Measurements from ENCODE around the gene RNF207. TPM values are rescaled to one million over a fixed set of nuclear protein-coding genes. Genes with fewer than 3 reads are reported as not detected.
A peak's percentile ranks its signal among the peaks of the same experiment; 100 is the strongest.

The RNF207 gene, protein sequence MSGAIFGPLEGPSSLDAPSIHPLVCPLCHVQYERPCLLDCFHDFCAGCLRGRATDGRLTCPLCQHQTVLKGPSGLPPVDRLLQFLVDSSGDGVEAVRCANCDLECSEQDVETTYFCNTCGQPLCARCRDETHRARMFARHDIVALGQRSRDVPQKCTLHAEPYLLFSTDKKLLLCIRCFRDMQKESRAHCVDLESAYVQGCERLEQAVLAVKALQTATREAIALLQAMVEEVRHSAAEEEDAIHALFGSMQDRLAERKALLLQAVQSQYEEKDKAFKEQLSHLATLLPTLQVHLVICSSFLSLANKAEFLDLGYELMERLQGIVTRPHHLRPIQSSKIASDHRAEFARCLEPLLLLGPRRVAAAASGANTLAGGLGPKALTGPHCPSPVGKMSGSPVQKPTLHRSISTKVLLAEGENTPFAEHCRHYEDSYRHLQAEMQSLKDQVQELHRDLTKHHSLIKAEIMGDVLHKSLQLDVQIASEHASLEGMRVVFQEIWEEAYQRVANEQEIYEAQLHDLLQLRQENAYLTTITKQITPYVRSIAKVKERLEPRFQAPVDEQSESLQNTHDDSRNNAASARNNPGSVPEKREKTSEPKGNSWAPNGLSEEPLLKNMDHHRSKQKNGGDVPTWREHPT
- 10 to 100 TPM in 2 of 3 donors, 1 to 10 TPM in 1; 2.7 to 32.4 (median 29.9) TPM for total RNA-seq

DNA sequence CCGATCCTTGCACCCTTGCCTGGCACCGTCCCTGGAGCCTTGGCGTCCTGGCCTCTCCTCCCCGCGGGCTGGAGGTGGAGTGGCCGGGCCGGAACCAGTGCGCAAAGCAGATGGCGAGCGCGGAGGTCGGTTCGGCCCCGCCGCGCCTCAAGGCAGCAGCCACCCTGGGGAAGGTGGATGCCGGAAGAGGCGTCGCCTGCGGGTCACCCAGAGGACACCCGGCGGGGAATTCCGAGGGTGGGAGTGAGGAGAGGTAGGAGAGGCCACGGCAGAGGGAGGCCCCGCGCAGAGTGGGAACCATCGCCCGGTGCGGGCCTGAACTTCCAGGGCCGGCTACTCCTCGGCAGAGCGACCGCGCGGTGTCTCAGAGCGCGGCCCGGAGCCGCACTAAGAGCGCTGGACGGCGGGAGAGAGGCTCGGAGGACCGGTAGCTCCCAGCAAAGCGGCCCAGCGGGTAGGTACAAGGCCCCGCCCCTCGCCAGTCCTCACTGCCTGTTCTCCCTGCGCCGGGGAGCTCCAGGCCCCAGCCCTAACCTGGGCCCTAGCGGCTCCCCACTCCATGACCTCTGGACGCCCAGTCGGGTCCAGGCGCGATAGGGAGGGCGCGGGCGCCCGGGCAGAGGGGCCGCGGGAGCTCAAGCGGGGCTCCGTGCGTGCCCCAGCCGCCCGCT, at the start of gene RNF207:
RNF207 (plus strand) TSS at position 271 of the 671 bp plus-strand sequence. CDS start 417 bp downstream, outside the sequence.
- intact Hi-C loops (cut with DNase I; ENCODE audit: low total_unique reads), result no loop called here
- Histone ChIP-seq H3K9me3 (no peaks in the 10 kb centered on the region), H3K36me3 (no peaks in the 10 kb centered on the region), H3K4me3 (peak within 1 kb of the TSS; percentile 40 to 82 (median 66)), H3K4me1 (peaks cover 3% of the 10 kb centered on the region in 2 donors), H3K27me3 (no peaks in the 10 kb centered on the region), H3K27ac (peak within 1 kb of the TSS; percentile 58 to 75)
- DNase-seq (ENCODE audit: low spot score in 2 of 2), result no peak
- TF ChIP-seq POLR2AphosphoS5 (IDR thresholded peaks at IDR 0.05), result peak in 2 of 3 donors; percentile 27 to 34
- TF ChIP-seq, protein P1, sequence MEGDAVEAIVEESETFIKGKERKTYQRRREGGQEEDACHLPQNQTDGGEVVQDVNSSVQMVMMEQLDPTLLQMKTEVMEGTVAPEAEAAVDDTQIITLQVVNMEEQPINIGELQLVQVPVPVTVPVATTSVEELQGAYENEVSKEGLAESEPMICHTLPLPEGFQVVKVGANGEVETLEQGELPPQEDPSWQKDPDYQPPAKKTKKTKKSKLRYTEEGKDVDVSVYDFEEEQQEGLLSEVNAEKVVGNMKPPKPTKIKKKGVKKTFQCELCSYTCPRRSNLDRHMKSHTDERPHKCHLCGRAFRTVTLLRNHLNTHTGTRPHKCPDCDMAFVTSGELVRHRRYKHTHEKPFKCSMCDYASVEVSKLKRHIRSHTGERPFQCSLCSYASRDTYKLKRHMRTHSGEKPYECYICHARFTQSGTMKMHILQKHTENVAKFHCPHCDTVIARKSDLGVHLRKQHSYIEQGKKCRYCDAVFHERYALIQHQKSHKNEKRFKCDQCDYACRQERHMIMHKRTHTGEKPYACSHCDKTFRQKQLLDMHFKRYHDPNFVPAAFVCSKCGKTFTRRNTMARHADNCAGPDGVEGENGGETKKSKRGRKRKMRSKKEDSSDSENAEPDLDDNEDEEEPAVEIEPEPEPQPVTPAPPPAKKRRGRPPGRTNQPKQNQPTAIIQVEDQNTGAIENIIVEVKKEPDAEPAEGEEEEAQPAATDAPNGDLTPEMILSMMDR (IDR thresholded peaks at IDR 0.05), result no peak

GRCh38 chr1:6157132-6157527, 48.8 kb upstream of the RNF207 start:
- no peak for DNase-seq (ENCODE audit: low spot score in 2 of 2)
- Histone ChIP-seq H3K27me3 (peaks cover 0 to 21% of the 10 kb centered on the region in 2 donors), H3K4me1 (peaks cover 0 to 7% of the 10 kb centered on the region in 2 donors), H3K4me3 (no peak overlapping the region), H3K27ac (peak overlapping the region in 1 of 2 donors; percentile 48), H3K36me3 (no peaks in the 10 kb centered on the region), H3K9me3 (no peaks in the 10 kb centered on the region)
- intact Hi-C loops (cut with DNase I; ENCODE audit: low total_unique reads), result no loop called here
- TF ChIP-seq POLR2AphosphoS5 (IDR thresholded peaks at IDR 0.05) (no peak), POLR2A (IDR thresholded peaks at IDR 0.05) (no peak)
- TF ChIP-seq, protein P1 (IDR thresholded peaks at IDR 0.05), result no peak

GRCh38 chr1:6157528-6158174, 48.3 kb upstream of the RNF207 start:
- DNase-seq (ENCODE audit: low spot score in 2 of 2), result peak in 1 of 2 donors; percentile 57
- no peaks in the 10 kb centered on the region for H3K36me3 ChIP-seq
- intact Hi-C loops (cut with DNase I; ENCODE audit: low total_unique reads), result no loop called here
- H3K4me1 ChIP-seq, result peaks cover 0 to 7% of the 10 kb centered on the region in 2 donors
- TF ChIP-seq POLR2A (IDR thresholded peaks at IDR 0.05) (no peak), POLR2AphosphoS5 (IDR thresholded peaks at IDR 0.05) (no peak)
- TF ChIP-seq, protein P1 (IDR thresholded peaks at IDR 0.05), result no peak
- H3K4me3 ChIP-seq, result no peak overlapping the region
- no peaks in the 10 kb centered on the region for H3K9me3 ChIP-seq
- H3K27ac ChIP-seq, result peak overlapping the region in 1 of 2 donors; percentile 48
- peaks cover 0 to 26% of the 10 kb centered on the region in 2 donors for H3K27me3 ChIP-seq

DNA sequence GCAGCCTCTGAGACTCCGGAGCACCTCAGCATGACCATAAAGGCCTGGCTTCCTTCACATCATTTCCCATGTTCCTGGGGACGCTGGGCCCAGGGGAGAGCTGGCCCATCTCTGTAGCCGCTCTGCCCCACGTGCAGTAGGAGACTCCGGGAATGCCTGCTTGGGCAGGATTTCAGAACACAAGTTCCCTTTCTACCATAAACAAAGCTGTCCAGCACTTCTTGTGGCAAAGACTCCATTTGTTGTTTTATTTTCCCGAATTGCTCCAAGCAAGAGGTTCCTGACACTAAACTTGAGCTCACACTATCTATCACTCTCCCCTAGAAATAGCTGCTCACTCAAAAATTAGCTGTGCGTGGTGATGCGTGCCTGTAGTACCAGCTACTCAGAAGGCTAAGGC, 47.7 kb upstream of the RNF207 start:
- H3K9me3 ChIP-seq, result no peaks in the 10 kb centered on the region
- TF ChIP-seq POLR2AphosphoS5 (IDR thresholded peaks at IDR 0.05) (no peak), POLR2A (IDR thresholded peaks at IDR 0.05) (no peak)
- TF ChIP-seq, protein P1 (IDR thresholded peaks at IDR 0.05), result no peak
- intact Hi-C loops (cut with DNase I; ENCODE audit: low total_unique reads), result no loop called here
- no peak for DNase-seq (ENCODE audit: low spot score in 2 of 2)
- H3K36me3 ChIP-seq, result no peaks in the 10 kb centered on the region
- H3K4me1 ChIP-seq, result peaks cover 0 to 7% of the 10 kb centered on the region in 2 donors
- no peak overlapping the region for H3K27ac ChIP-seq
- peaks cover 0 to 31% of the 10 kb centered on the region in 2 donors for H3K27me3 ChIP-seq
- no peak overlapping the region for H3K4me3 ChIP-seq
